Cerebellar nuclear complex (tissue), 1 donor: ENCODE results near the gene GIT1.

Source experiments
- DNase-seq, 2 experiments: peaks; one replicate each; lab custom pipeline; 2025; lab: John Stamatoyannopoulos, UW

GIT1 gene

DNA sequence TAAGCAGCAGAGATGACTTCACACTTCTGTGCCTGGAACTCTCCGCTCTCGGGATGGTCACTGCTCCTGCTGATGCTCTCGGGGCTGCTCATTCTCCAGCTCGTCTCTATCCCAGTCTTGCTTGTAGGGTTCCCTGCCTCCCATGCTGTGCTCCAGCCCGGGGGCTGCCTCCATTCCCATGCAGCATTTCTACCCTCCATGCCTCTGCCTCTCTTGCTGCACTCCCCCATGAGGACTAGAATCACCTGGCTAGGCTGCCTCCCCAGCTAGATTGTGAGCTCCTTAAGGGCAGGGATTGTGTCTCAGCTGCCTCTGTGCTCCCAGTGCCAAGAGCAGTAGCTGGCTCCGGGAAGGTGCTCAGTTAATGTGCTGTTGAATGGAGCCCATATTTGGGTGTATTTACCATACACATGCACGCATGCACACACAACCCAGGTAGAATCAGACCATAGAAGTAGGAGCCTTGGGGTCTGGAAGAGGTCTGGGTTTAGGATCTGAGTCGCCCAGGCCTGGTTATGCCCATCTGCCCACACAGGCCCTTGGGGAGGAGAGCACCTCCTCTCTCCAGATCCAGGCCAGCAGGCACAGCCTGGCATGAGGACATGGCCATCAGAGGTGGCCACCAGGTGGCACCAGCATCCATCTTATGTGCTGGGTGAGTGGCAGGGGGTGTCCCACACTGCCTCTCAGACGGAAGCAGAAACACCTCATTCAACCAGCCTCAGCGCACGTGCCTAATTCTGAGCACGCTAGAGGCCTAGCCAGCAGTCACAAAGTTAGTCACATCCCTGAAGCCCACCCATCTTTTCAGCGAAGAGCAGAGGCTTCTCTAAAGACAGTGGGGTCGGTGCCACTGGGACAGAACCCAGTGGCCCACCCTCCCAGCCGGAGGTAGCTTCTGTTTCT, 9.3 kb downstream of the GIT1 start:
- peak in 1 of 2 experiments; percentile 87 for DNase-seq

DNA sequence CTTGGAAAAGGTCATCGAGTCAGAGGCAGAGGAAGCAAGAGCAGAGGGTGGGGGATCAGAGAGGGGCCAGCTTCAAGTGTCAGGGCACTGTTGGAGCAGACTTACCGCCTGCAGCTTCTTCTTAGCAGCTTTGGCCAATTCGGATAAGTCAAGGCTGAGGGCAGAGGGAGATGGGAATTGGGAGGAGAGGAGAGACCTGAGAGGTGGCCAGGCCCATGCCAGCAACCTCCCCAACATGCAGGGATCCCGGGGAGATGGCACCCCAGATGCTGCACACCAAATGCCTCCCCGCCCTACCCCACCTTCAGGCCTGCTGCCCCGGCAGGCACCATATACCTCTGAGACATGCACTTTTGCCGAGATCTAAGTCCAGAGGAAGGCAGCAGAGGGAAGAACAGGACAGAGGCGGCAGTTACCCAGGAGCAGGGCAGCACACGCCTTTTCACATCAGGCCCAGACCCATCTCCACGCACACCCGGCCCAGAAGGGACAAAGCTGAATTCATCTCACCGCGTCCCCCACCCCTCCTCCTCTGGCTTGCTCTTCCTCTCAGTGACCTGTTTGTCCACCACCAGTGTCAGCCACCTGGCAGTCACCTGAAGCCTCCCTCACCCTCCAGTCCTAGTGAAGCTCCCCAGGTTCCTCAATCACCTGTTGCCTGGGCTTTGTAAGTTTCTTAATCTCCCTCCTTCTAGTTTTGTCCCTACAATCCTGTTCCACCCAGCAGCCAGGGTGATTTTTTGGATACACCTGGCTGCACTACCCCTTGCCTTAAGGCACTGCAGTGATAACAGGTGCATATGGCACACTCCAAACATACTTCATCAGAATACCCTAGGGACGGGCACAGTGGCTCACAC, 10.6 kb downstream of the GIT1 start:
- DNase-seq = no peak

DNA sequence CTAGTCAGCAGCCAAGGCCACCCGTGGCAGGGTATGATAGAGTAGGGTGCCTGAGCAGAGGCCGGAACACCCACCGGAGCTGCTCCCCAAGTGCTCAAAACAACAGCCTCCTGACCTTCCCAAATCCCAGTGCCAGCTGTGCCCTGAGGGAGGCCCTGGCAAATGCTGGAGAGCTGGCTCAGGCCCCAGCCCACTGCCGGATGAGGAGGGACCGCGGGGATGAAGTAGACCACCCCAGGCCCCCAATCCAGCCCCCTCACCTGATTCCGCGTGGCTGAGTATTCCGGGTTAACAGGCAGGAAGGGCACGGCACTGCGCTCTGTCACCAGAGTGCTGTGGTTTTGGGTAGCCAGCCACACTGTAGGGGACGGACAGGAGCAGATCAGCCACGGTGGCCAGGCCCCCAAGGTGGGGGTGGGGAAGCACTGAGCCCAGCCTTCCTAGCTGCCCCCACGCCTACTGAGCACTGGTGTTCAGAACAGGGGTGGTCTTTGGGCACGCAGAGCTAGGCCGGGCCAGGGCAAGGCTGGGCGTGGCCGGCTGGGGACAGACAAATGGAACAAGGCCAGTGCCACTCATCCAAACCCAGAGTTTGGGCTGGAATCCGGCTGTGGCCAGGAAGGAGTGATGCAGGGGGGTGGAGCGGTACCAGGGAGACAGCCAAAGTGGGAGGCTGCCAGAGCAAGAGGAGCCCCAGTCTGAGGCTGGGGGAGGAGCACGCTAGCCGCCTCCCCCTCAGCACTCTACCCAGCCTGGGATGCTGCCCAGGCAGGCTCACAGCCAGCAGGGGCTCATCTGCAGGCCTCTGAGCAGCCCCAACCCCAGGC, 11.8 kb downstream of the GIT1 start:
- no peak for DNase-seq

DNA sequence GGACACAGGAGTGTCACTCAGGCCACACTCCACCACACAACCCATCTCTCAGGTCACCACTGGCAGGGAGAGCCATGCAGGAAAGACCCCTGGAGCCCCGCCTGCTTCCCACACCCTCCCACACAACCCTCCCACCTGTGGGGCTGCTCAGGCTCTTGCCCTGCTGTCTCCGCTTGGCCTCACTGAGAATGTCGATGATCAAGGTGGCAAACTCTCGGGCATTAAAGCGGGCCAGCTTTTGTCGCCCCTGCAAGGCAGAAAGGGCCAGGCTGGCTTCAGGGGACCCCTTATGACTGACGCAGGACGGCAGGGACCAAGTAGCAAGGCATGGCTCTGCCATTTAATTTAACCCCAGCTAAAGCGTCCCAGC, 12.5 kb downstream of the GIT1 start:
- DNase-seq = no peak

DNA sequence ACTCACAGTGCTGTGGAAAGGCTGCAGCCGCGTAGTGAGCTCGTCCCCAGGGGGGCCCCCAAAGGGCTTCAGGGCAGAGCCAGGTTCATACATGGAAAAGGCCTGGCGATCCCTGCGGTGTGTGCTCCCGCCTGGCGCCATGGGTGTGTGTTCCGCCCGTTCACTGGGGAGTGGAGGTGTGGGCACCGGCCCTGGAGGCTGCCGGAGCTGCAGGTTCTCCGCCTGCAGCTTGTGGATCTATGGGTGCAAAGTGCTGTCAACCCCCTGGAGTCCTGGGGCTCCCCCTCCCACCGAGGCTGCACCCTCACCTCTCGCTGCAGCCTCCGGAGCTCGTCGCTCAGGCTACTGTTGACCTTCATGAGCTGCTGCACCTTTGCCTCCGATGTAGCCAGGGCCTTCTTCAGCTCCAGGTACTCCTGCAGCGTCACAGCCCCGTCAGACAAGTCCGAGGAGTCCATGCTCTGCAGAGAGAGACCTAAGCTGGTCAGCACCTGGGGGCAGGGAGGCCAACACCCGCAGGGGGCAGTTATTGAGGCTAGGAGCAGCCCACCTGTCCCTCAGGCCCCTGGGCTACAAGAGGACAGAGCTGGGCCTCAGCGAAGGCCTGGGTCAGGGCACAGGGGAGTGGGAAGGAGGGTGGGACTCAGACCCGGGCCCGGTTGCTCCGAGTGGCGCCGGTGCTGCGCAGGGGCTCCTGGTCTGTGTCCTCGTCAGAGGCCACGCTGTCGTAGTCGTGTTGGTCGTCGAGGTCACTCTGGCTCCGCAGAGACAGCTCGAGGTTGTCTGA, 13.0 kb downstream of the GIT1 start:
- DNase-seq = no peak

DNA sequence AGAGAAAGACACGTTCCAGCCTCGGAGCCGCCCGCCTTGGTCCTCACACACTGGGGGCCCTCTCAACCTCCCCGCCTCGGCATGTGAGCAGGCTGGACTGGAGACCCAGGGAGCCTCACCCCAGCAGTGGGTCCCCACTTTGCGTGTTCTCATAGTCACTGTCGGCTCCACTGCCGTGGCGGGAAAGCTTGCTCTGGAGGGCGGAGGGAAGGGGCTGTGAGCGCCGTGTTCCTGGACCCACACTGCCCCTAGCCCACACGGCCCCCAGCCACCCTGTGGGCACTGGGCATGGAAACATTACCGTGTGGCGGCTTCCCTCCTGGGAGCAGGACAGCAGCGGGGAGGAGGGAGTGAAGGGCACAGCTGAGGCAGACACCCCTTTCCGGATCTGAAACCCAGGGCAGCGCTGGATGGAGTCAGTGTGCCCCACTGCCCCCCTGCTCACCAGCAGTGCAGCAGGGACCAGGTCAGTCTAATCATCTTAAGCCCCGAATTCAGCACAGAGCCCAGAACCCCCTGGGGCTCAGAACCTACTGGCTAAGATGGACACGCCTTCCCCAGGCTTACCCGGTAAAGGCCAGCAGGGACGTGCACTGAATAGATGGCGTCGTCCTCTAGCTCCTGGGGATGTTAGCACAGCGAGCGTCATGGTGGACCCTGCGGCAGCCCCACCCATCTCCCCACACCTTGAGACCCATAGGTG, 13.8 kb downstream of the GIT1 start:
- no peak for DNase-seq

DNA sequence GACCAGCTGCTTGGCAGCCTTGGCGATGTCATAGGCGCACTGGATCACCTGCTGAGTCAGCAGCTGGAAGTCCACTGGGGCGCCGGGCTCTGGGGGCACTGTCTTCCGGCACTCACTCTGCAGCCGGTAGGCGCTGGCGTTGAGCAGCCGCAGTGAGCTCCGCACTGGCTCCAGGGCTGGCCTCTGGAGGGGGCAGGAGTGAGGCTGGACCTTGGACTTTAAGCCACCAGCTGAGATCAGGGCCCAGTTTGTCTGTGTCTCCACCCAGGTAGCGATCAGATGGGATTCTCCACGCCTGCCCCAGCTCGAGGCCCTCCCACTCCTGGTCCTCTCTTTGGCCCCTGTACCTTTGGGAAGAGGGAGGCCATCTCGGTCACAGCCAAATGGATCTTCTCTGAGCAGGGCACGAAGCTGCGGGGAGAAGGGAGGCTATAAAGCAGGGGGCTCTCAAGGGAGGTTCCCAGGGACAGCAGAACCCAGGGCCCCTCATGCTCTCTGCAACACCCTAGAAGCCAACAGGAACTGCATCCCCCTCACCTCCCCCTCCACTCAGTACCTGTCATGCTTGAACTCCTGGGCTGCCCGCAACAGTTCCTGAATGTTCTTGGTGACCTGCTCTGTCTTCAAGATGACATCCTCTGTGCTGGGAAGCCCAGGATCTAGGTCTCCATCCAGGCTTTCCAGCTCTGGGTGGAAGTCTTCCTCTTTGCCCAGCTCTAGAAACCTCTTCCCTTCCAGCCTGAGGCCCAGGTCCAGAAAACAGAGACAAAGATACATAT, 14.5 kb downstream of the GIT1 start:
- DNase-seq = no peak

DNA sequence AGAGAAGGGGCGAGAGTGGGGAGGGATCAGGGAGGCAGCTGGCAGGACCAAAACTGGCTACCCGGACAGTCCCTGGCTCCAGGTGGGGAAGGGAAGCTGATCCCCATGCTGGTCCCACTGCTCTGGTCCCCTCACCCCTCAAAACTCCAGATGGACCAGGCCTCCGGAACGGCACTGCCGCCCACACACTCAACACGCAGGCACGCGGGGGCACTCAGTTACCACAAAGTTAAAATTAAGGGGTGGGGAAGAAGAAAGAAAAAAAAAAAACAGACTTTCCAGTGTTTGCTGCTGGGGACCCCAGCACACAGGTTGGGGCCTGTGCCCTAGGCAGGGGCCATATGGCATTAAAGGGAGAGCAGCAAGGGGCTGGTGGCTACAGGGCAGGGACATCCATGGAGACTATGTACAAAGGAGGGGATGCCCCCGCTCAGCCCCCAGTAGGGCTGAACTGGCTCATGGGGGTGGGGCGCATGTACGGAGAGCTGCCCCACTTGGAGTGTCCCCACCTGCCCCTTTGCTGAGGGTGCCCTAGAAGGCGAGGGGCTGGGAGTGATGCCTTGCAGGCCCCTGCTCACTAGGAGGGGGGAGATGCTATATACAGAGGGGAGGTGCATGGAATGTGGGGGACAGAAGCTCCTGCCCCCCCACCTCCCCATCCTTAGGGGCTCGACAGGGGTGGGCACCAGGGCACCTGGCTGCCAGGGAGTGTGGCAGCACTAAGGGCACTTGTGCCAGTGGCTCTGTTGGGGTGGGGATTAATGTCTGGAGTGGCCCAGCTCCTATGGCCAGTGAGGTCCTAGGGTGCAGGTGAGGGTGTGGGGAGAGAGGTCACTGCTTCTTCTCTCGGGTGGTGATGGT, 15.3 kb downstream of the GIT1 start:
- DNase-seq = no peak

DNA sequence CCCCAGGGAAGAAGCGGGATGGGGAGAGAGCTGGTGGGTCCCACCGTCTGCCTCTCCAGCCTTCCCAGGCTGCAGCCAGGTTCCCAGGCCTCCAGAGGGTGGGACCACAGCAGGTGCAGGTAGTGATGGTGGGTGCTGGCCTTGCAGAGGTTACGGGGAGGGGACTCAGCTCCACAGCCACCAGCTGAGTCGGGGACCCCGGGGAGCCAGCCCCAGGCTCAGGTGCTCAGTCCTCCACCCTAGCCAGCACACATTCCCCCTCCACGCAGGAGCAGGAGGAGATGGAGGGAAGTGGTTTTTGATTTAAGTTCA, 15.9 kb downstream of the GIT1 start:
- no peak for DNase-seq

DNA sequence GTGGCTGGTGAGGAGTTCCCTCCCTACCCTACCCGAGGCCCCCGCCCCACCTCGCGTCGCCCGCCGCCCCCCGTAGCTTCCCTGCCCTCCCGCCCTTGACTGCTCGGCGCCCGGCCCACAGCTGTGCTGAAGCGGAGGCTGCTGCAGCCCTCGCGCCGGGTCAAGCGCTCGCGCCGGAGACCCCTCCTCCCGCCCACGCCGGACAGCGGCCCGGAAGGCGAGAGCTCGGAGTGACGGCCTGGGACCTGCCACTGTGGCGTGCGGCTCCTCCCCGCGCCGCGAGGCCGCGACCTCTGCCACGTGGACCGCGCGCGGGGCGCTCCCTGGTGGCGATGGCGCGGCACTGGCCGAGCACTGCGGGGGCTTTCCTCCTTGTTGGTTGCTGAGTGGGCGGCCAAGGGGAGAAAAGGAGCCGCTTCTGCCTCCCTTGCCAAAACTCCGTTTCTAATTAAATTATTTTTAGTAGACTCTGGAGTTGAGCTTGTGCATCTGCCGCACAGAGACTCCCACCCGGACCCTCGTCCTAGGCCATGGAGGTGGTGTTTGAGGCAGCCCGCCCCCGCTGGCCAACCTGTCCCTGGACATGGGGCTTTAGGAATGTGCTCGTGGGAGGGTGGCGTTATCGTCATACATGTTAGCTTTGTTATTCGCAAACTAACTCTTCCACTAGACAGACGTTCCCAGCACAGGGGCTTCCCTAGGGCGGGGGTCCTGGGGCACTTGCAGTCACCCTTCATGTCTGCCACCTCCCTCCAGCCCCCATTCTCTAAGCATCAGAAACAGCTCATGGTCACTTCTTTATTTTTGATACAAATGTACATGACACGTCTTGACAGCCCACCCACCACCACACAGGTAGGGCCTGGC, 16.5 kb downstream of the GIT1 start:
- DNase-seq = no peak

DNA sequence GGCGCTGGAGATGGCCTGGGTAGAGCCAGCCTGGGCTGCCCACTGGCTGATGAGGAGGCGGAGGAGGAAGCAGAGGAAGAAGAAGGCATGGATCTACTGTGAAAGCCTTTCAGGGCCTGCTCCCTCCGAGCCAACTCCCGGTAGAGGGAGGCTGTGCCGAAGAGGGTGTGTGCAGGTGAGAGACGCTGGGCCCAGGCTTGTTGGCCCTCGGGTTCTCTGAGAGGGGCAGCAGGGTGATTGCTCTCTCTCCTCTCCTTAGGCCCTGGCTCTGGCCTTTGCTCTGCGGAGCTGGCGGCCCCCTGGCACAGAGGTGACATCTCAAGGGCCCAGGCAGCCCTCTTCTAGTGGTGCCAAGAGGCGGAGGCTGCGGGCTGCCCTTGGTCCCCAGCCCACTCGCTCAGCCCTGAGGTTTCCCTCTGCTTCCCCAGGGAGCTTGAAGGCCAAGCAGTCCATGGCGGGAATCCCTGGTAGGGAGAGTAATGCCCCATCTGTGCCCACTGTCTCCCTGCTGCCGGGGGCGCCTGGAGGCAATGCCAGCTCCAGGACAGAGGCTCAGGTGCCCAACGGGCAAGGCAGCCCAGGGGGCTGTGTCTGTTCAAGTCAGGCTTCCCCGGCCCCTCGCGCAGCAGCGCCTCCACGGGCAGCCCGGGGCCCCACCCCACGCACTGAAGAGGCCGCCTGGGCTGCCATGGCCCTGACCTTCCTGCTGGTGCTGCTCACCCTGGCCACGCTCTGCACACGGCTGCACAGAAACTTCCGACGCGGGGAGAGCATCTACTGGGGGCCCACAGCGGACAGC, 17.4 kb downstream of the GIT1 start:
- DNase-seq = no peak

DNA sequence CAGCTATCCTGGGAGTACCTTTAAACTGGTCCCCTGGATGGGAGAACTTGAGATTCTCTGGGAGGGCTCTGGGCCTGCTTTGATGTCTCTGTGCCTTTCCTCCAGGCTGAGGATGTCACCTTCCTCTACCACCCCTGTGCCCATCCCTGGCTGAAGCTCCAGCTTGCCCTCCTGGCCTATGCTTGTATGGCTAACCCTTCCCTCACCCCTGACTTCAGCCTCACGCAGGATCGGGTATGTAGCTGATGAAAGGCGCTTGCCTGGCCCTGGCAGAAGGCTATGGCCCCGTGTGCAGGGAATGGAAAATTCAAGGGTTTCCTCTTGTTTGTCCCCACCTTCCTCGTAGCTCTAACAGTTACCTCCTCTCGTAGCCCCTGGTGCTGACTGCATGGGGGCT, 18.0 kb downstream of the GIT1 start:
- no peak for DNase-seq

DNA sequence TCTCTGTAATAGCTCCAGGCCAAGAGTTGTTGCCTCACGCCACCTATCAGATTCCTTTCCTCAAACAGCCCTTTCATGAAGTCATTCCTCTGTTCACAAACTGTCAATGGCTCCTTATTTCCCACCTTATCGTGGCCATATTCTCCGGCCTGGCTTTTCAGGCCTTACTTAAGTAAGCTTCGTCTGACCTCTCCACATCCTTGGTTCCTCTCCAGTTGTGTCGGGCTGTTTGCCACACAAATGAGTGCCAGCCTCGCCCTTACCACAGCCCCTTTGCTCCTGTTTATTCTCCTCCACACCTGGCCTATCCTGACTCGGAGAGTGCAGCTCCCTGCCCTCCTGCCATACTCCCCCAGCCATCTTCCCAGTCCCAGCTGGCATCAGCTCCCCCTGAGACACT, 18.9 kb downstream of the GIT1 start:
- DNase-seq = no peak

DNA sequence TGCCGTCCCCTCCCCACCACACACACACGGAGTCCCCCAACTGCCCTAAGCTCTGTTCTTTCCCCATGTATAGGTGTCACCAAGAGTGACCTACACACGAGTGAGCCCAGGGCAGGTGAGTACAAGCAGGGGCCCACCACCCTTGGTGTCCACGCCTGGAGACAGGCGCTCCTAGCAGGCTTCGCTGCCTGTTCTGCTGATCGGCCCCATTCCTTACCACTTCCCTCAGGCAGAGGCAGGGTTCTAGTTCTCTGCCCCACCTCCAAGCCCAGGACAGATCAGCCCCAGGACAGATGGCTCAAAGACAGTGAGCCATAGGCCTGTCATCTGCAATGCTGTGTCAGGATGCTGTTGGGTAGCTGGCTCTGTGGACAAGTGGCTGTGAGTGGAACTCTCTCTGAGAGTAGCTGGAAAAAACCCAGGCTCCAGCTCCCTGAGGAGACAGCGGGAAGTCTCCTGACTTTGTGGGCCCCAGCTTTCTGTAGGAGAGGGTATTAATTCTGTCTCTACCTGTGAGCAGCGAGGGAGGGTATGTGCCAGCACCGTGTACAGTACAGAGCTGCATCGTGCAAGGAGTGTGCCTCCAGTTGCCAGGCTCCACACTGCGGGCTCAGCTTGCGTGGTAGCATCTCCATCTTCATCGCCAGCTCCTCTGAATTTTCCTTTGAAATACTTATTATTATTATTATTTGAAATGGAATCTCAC, 20.1 kb downstream of the GIT1 start:
- no peak for DNase-seq

DNA sequence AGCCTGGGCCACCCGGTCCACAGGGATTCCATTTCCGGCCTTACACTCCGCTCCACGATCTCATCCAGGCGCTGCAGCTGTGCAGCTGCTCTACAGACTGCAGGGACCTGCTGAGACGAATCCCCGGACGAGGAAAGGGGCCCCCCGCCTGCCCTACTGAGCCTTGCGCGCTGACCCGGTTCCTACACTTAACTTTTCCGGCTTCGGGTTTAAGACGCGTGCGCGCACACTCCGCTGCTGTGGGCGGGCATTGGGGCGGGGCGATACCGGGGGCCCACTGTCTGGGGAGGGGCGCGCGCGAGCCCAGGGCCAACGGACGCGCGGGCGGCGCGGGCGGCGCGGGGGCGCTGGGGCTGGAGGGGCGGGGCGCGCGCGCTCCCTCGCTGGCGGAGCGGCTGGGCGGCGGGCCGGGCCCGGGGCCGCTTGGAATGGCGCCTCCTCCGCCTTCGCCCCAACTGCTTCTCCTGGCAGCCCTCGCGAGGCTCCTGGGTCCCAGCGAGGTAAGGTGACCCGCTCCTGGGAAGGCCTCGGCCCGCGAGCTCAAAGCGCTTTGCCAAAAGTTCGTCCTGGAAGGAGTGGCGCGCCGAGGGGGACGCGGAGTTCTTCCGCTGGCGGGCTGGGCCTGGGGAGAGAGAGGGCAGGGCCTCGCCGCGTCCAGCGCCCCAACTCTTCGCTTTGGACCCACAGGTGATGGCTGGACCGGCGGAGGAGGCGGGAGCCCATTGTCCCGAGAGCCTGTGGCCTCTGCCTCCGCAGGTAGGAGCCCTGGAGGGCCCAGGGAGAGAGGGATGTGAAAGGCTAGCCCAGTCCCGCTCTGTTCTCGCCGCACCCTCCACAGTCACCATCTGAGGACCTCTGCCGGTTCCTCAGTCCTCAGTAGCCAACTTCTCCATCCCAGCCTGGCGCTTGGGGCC, 20.9 kb downstream of the GIT1 start, which contains the start of gene TP53I13:
TSS of gene TP53I13 (plus strand) at position 371 of the 914 bp plus-strand sequence. CDS start at position 429, 58 bp downstream.
- no peak for DNase-seq
